HG02763 (cell line): ENCODE data around the gene YPEL1.
"Not testable (repeated sequence)": the region's sequence is repeated elsewhere in the genome, so short reads cannot be mapped to it uniquely, and the experiment has no call there.

Experiments
- ATAC-seq: cut with Tn5 transposase; IDR thresholded peaks from one replicate; pipeline ENCODE4 v1.9.1; 2021; ENCODE audit warnings: mild to moderate bottlenecking, moderate library complexity; ENCODE audit not compliant: unreplicated experiment

The YPEL1 gene

GRCh38 chr22:21754523-21754922, 18.9 kb upstream of the YPEL1 start:
- no peak for ATAC-seq

DNA sequence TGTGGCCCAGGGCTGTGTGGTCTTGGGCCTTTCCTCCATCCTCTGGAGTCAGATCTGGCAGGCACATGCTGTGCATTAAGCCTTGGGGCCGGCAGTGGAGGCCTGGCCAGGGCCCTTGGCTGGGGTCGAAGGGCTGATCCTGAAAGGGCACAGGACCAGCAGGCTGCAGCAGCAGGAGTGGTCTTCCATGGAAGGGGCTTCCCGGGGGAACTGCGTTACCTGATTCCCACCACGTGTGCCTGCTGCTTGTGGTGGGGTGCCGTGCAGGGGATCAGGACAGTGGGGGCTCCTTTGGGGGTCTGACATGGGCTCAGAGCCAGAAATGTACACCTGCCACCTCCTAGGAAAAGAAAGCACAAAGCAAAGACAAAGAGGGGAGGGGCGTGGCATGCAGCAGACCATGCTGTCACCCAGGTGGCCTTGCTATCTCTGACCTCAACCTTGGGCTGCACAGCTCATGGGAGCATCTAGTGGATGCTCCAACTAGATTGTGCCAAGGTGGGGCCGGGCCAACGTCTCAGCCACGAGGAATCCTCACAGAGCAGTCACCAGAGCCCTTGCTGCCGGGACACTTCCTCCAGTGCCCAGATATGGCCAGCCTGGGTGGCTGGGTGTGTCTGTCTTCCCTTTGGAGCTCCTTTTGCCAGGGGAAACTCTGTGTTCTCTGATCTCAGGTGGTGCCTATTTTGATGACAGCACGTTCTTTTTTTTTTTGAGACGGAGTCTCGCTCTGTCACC, 17.9 kb upstream of the YPEL1 start:
- ATAC-seq, result no peak

GRCh38 chr22:21752276-21752675, 16.7 kb upstream of the YPEL1 start:
- no peak for ATAC-seq

- ATAC-seq, result no peak
These were observed 10.4 kb upstream of the YPEL1 start for GRCh38 chr22:21745948-21746347.

DNA sequence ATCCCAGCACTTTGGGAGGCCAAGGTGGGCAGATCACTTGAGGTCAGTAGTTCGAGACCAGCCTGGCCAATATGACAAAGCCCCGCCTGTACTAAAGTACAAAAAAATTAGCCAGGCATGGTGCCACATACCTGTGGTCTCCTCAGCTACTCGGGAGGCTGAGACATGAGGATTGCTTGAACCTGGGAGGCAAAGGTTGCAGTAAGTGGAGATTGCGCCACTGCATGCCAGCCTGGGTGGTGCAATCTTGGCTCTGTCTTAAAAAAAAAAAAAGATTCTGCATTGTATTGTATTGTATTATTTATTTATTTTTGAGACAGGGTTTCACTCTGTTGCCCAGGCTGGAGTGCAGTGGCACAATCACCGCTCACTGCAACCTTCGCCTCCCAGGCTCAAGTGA, 9.3 kb upstream of the YPEL1 start:
- not testable (repeated sequence) for ATAC-seq

GRCh38 chr22:21741790-21742189, 6.2 kb upstream of the YPEL1 start:
- ATAC-seq, result no peak

GRCh38 chr22:21741059-21741458, 5.5 kb upstream of the YPEL1 start:
- no peak for ATAC-seq

- ATAC-seq, result no peak
These were observed 4.3 kb upstream of the YPEL1 start for GRCh38 chr22:21739828-21740377.

GRCh38 chr22:21738966-21739365, 3.4 kb upstream of the YPEL1 start:
- ATAC-seq, result no peak

DNA sequence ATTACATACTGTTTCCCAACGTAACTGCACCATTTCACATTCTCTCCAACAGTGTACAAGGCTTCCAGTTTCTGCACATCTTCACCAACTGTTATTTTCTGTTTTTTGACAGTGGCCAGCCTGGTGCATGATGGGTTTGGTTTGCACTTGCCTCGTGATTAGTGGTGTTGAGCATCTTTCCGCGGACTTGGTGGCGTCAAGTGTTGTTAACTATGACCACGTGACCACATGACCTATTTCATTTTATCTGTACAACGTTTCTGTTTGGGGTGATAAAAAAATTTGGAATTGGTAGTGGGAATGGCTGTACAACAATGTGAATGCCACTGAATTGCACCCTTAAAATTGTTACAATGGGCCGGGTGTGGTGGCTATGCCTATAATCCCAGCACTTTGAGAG, 2.5 kb upstream of the YPEL1 start:
- no peak for ATAC-seq

DNA sequence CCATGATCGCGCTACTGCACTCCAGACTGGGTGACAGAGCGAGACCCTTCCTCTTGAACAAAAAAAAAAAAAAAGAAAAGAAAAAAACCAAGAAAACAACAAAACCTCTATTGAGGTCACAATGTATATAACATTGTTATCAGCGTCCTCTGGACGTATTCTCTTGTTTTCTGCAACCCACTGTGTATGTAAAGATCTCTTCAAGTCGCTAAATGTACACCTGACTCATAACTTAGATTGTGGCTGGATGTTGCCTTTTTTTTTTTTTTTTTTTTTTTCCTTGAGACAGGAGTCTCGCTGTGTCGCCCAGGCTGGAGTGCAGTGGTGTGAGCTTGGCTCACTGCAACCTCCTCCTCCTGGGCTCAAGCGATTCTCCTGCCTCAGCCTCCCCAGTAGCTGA, 1.4 kb upstream of the YPEL1 start:
- no peak for ATAC-seq

GRCh38 chr22:21736084-21736642, 569 bp upstream of the YPEL1 start:
- ATAC-seq, result peak; percentile 3

DNA sequence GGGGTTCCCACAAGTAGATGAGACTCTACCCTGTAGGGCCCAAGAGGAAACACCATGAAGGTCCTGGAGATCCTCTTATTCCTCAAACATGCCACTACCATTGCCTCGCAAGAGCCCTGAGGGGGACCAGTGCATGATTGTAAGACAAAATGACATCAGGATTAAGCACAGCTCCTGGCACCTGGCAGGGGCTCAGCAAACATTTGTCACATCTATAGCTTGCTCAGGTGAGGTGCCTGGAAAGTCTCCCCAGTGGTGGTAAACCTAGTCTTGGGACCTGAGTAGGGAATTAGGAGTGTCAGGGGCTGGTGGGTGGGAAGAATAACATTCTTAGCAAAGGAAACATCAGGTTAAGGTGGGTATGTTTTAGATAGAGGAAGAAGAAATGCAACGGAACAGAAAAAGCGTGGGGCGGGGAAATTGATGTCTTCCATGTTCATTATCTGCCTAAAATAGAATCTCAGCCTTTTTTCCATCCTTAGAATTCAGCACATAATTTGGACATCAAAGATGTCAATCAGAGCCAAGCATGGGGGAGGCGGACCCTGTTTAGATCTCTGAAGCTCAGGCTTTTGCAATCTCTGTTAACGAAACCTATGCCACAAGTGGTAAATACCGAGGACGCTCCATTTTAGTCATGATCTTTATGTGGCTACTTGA, 924 bp downstream of the YPEL1 start:
- ATAC-seq, result no peak

GRCh38 chr22:21731503-21731902, 4.1 kb downstream of the YPEL1 start:
- ATAC-seq, result no peak

- ATAC-seq, result no peak
These were observed 4.9 kb downstream of the YPEL1 start for GRCh38 chr22:21730535-21731308.

DNA sequence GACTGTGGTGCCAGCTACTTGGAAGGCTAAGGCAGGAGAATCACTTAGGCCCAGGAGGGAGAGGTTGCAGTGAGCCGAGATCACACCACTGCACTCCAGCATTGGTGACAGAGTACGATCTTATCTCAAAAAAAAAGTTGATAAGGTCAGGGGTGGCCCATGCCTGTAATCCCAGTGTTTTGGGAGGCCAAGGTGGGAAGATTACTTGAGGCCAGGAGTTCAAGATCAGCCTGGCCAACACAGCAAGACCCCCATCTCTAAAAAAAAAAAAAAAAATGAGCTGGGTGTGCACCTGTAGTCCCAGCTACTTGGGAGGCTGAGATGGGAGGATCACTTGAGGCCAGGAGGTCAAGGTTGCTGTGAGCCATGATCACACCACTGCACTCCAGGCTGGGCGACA, 6.4 kb downstream of the YPEL1 start:
- not testable (repeated sequence) for ATAC-seq

DNA sequence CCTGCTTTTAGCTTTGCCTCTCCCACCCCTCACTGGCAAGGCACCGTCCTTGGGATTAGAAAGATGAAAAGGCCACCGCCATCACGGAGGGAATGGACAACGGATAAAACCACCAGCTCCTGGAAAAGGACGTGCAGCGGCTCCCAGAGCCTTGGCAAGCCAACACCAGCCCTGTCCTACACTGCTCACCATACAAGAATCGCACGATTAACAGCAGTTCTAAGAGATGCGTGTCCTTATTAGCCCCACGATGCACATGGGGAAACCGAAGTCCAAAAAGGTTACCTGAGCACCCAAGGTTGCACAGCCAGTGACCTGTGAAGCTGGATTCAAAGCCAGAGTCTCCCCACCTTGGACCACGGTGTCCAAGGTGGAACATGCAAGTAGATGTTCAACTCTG, 7.3 kb downstream of the YPEL1 start:
- ATAC-seq, result no peak

- ATAC-seq, result no peak
These were observed 7.8 kb downstream of the YPEL1 start for GRCh38 chr22:21727768-21728167.

GRCh38 chr22:21727159-21727558, 8.4 kb downstream of the YPEL1 start:
- no peak for ATAC-seq

DNA sequence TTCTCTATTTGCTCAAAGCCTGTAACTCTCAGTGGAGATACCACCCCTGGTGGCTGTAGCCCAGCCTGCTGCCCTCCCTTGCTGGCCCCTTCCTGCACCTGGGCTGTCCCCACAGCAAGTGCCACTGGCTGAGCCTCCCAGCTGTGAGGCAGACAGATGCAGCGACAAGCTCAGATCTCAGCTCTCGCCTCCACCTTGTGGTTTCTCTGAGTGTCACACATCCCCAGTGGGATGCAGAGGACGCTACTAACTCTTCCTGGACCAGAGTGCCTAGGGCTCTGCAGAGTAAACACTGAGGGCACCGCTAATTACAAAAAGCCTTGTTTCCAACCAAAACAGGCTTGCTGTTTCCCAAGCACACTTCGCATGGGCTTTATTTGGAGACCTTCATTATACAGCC, 8.9 kb downstream of the YPEL1 start:
- no peak for ATAC-seq

- no peak for ATAC-seq
These were observed 9.5 kb downstream of the YPEL1 start for GRCh38 chr22:21725956-21726649.
